COR-L47 (cell line): ENCODE measurements around the gene LAMTOR4.

ENCODE experiments used
- DNase-seq: peaks from one replicate; lab custom pipeline; 2025; lab: John Stamatoyannopoulos, UW

LAMTOR4 gene

DNA sequence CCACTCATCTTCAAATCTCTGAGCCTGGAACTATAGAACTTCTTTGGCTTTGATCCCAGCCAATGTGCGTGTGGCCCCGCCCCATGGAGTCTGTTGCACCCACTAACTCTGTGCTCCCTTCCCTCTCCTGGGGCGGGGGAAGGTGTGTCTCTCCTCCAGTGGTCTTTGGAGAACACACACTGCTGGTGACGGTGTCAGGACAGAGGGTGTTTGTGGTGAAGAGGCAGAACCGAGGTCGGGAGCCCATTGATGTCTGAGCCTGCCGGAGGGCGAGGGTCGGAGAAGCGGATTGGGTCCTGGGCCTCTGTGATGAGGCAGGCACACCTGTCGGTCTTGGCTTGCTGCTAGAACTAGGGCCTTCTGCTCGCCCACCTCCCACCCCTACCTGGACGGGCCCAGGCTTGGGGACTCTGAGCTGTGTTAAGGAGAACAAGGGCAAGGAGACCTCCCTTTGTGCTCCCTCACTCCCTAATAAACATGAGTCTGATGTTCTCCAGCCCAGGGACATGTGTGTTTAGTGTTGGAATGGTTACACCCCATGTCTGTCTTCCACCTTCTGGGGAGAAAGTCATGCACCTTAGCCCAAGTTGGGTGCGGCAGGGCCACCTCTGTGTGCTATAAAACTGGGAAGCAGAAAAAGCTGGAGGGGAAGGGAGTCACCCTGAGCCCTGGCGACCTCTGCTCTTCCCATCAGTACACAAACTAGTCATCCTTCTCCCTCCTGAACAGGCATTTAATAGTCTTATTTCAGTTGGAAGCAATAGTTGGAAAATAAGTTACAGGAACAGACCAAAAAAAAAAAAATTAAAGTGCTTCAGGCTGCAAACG, 5.2 kb downstream of the LAMTOR4 start:
- DNase-seq = no peak

GRCh38 chr7:100154651-100155491, 6.2 kb downstream of the LAMTOR4 start:
- DNase-seq = no peak

DNA sequence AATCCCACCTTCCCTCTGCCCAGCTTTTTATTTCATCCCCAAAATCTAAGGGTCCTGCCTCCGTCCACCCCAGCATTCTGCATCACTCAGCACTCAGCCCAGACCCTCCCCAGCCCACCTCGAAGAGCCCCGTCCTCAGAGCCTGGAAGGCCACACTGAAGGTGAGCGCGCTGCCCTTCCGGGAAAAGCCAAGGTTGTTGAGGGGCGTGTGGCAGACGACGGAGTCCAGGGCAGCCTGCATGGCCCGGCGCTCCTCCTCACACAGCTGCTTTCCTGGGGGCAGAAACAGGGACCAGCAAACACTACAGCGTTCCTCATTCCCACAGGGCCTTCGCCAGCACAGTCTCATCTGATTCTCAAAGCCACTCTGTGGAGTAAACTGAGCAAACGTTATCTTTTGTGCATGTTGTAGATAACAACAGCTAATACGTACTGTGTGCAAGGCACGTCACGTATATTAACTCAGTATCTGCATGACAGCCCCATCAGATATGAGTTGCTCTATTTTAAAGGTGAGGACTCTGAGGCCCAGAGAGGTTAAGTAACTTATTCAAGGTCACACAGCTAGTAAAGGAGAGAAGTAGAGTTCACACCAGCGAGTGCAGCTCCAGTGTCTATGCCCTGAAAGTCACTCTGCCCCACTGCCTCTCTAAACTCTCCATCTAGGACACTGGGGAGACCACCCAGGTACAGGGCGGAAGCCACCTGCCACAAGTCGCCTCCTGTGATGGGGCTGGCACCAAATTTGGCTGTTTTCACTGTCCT, 7.0 kb downstream of the LAMTOR4 start:
- DNase-seq = no peak

DNA sequence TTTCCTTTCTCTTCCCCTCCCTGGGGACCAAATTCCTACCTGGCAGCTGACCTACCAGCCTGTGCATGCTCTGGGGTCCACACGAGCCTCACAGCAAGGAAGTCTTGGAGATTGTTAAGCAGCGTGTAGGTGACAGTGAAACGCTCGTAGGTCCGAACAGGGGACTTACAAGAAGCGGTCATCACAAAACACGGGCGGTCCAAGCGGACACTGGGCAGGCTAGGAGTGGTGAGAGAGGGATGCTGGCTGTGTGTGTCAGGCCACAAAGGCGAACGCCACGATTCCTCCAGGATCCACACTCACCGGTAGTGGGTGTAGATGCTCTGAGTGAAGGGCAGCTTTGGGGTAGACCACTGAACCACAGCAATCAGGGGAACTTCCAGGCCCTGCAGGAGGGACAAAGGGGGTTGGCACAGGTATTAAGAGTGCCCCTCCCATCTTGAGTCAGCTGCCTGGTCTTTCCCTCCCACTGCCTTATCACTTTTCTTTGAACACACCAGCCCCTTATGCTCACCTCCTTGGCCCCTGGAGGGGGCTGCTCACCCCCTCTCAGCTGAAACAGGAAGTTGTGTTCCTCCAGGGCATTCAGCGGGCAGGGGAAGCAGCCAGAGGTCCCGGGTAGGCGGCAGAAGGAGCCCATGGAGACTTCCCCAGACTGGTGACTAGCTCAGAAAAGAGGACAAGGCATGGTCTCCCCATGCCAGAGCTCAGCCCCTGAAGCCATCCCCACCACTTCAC, 7.8 kb downstream of the LAMTOR4 start:
- no peak for DNase-seq

DNA sequence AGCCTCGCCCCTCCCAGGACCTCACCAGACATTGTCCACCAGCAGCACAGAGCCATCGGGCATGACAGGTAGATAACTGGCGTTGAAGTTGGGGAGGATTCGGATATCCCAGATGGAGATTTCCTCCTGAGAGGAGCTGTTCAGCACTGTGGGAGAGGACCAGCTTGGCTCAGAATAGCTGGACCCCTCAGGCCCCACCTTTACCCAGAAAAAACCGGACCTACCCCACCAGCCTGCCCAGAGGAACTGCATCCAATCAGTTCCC, 8.3 kb downstream of the LAMTOR4 start:
- no peak for DNase-seq

DNA sequence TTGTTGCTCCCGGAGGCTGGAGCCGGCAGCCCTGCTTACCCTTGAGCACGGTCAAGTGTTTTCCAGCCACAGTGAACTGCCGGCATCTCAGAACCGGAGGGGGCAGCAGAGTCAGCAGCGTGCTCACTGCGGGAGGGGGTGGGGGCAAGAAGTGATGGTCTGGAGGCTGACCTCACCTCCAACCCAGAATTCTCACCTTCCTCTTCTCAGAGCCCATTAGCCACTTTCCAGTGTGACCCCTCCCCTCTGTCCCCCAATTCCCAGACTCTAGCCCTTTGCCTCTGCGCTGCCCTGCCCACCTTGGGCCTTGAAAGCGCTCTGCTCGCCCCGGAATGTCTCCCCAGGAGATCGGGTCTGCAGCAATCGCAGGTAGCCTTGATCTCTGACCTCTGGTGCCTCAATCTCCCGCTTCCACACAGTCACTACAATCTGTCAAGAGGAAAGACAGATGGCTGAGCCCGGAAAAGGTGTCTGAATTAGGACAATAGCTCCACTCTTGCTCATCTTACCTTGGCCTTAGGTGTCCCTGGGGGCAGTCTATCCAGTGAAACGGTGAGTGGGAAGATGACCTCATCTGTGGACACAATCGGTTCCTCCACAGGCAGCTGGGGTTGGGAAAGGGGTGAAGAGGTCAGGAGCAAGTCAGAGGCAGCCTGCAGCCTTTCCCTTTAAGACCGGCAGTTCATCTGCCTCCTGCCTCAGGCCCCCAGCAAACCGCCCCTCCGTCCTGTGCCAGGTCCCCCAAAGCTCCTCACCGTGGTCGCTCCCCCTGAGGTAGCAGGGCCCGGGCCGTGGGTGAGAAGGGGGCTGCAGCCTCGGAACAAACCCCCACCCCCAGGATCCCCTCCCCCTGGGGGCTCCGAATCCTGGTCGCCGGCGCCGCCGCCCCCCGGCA, 8.9 kb downstream of the LAMTOR4 start:
- no peak for DNase-seq

DNA sequence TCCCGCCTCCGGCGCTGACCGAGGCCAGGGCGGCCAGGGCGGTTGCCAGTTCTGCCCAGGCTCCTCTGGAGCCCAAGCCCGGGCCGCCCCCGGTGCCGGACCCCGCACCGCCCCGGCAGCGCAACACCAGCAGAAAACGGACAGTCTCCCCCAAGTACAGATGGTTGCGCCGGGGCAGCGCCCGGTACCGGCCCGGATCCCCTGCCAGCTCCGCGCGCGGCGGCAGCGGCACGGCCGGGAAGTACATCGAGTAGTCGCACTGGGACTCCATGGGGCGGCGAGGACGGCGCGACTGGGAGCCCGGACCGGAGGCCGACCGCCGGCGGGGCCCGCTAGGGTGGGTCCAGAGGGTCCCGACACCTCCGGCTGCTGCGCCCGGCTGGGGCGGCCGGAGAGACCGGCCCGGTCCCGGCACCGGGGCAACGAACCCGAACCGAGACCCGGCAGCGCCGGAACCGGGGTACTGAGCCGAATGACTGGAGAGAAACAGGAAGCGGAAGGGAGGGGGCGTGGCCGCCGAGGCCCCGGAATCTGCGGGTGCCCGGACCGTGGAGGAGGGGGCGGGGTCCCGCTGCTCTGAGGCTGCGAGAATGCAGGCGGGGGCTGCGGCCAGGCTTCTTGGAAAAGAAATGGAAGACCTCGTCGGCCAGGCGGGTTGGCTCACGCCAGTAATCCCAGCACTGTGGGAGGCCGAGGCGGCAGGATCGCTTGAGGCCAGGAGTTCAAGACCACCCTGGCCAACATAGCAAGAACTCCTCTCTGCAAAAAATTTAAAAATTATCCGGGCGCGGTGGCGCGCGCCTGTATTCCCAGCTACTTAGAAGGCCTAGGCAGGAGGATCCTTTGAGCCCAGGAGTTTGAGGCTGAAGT, 9.7 kb downstream of the LAMTOR4 start, which contains the start of gene TRAPPC14:
TSS of gene TRAPPC14 (minus strand) at position 495 of the 870 bp plus-strand sequence. CDS start at position 271, 224 bp downstream.
- peak; percentile 75 for DNase-seq

DNA sequence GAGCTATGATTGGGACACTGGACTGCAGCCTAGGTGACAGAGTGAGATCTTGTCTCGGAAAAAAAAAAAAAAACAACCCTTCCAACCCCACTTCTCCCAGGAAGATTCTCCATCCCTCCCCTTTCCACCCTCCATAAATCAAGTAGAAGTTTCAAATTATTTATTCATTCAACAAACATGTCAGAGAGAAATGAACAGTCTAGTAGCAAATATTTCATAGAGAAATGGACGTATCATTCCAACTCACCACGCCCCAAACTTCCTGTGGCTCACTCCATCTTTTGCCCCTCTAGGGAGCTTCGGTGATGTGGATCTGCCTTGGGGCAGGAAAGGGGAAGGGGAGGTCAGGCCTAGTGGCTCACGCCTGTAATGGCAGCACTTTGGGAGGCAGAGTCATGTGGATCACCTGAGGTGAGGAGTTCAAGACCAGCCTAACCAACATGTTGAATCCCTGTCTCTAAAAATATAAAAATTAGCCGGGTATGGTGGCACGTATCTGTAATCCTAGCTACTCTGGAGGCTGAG, 10.4 kb downstream of the LAMTOR4 start:
- DNase-seq = no peak

- DNase-seq = no peak
Observed at GRCh38 chr7:100160067-100160466, 11.3 kb downstream of the LAMTOR4 start.

GRCh38 chr7:100163006-100163531, 14.4 kb downstream of the LAMTOR4 start:
- DNase-seq = no peak

DNA sequence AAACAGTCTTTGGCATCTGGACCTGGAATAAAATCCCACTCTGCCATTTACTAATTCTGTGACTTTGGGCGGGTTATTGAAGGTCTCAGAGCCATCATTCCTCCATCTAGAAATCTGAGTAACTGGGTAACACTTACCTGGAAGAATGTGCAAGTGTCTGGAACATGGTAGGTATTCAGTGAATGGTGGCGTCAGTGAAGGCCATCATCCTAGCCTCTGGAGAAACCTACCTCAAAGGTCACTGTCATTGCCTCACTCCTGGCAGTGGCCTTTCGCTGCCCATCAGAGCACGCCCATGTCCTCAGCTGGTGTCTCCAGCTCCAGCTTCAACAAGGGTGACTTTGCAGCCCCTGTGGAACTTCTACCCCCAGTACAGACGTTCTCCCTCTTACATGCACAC, 15.2 kb downstream of the LAMTOR4 start:
- no peak for DNase-seq

- no peak for DNase-seq
Observed at GRCh38 chr7:100166317-100166940, 17.7 kb downstream of the LAMTOR4 start.

DNA sequence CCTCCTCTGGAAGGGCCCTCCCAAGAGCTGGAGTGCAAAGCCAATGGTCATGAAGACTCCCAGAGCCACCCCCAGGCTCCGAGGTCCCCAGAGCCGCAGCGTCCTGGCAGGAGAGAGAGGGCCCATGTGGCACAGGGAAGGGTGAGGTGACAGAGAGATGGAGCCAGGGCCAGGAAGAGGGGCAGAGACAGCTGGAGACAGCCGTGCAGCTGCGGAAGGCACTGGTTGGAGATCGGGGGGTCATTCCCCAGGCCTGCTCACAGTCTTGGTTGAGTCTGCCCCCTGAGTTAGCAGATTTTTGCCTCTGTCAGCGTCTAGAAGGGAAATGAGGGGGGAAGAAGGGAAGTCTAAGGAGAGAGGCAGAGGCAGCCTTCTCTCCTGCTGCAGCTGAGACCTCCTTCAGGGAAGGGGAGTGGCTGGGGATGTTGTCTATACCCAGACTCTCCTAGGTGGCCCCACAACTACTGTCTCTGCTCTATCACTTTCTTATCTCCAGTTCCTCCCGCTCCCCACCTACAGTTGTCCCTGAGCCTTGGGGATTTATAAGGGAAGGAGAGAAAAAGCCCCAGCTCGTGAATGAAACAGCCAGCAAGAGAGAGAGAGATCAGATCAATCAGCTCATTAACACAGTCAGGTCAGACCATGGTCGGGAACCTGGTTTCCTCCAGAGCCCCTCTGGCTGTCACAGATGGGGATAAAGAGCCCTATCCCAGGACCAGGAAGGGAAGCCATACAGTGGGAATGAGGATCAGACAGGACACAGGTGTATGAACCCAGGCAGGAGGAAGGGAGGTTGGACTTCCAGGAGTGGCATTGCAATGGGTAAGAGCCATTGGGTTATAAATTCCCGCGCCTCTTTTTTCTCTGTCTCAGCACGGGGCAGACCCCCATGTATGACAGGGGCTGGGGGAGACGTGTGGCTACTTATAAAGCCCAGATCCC, 18.5 kb downstream of the LAMTOR4 start:
- DNase-seq = no peak

GRCh38 chr7:100167912-100168323, 19.2 kb downstream of the LAMTOR4 start:
- DNase-seq = no peak

- DNase-seq = peak; percentile 10
Observed at GRCh38 chr7:100169147-100169850, 20.6 kb downstream of the LAMTOR4 start.

- no peak for DNase-seq
Observed at GRCh38 chr7:100170101-100170897, 21.6 kb downstream of the LAMTOR4 start.
